ENCODE results near the gene SDR42E1. TPM values are rescaled to one million over a fixed set of nuclear protein-coding genes. Genes with fewer than 3 reads are reported as not detected.

SDR42E1 gene
- total and polyA plus RNA-seq, 2 of the 13 experiments (the other 11 are each of a cell fraction or from before 2014, with no cell fraction given) = 0.01 to 0.13 TPM

GRCh38 chr16:81975637-81976036 lies 35.6 kb downstream of the SDR42E1 start:
- CTCF ChIA-PET (ENCODE audit: low intra/inter-chr PET ratio, low total read pairs) = no interaction called here
- no peak for FAIRE-seq
- H3K79me2 ChIP-seq (ENCODE audit: insufficient read depth, low read length) = no peaks in the 10 kb centered on the region
- H3K4me1 ChIP-seq (ENCODE audit: insufficient read depth, low read length) = no peaks in the 10 kb centered on the region
- peaks cover 10% of the 10 kb centered on the region for H3K9me3 ChIP-seq (ENCODE audit: low read length)
- no peak overlapping the region for H3K27ac ChIP-seq (ENCODE audit: extremely low read length, insufficient read depth, low read length)
- no peak overlapping the region for H3K4me2 ChIP-seq (ENCODE audit: low read depth, low read length)
- no peak for DNase-seq (ENCODE audit: low spot score)
- in situ Hi-C loops (cut with HindIII; ENCODE audit: extremely low pct_ligation_motif_present, low pct_unique_long_range_greater_than_20kb) = no loop called here
- WGBS (ENCODE audit: low lambda C conversion rate) = 13% methylated on average over 1 of the region's 1 CpG
- intact Hi-C loops (cut with micrococcal nuclease; ENCODE audit: unreplicated experiment) = no loop called here
- POLR2A ChIA-PET = no interaction called here
- H2AFZ ChIP-seq (ENCODE audit: low read length) = no peak overlapping the region
- no peak overlapping the region for H3K9ac ChIP-seq (ENCODE audit: insufficient read depth, low read depth, low read length)
- BruUV-seq (replicated peaks) = no TSS peak
- no peaks in the 10 kb centered on the region for H3K36me3 ChIP-seq (replicated peaks in 1 of 2; ENCODE audit: control insufficient read depth in 1 of 2, insufficient read depth in 2 of 2, low read length in 2 of 2)
- TF ChIP-seq MTF2 (CRISPR knock-in tag; IDR thresholded peaks at IDR 0.05; ENCODE audit: borderline replicate concordance) (no peak), ZNF235 (CRISPR knock-in tag; IDR thresholded peaks at IDR 0.05; ENCODE audit: borderline replicate concordance) (no peak), ESRRA (CRISPR knock-in tag; IDR thresholded peaks at IDR 0.05; ENCODE audit: low read depth) (no peak), SMAD1 (CRISPR knock-in tag; IDR thresholded peaks at IDR 0.05; ENCODE audit: borderline replicate concordance, low read depth) (no peak), LCORL (IDR thresholded peaks at IDR 0.05) (no peak), LCORL (CRISPR knock-in tag; IDR thresholded peaks at IDR 0.05) (no peak), CERS6 (CRISPR knock-in tag; IDR thresholded peaks at IDR 0.05) (no peak), MIXL1 (CRISPR knock-in tag; IDR thresholded peaks at IDR 0.05) (no peak), PITX1 (CRISPR knock-in tag; IDR thresholded peaks at IDR 0.05) (no peak), SP2 (CRISPR knock-in tag; IDR thresholded peaks at IDR 0.05) (no peak), SRSF9 (IDR thresholded peaks at IDR 0.05; ENCODE audit: borderline replicate concordance, insufficient read depth, low read depth, low read length, poor library complexity, severe bottlenecking) (no peak), POLR2G (IDR thresholded peaks at IDR 0.05; ENCODE audit: low read depth, low read length) (no peak), ZBTB7B (CRISPR knock-in tag; IDR thresholded peaks at IDR 0.05) (no peak), BCL3 (CRISPR knock-in tag; IDR thresholded peaks at IDR 0.05) (no peak), ARNTL (CRISPR knock-in tag; IDR thresholded peaks at IDR 0.05) (no peak), ZBTB38 (CRISPR knock-in tag; IDR thresholded peaks at IDR 0.05) (no peak), MEIS2 (CRISPR knock-in tag; IDR thresholded peaks at IDR 0.05) (no peak), ZMAT5 (CRISPR knock-in tag; IDR thresholded peaks at IDR 0.05; ENCODE audit: borderline replicate concordance, low read depth) (no peak), ZNF501 (CRISPR knock-in tag; IDR thresholded peaks at IDR 0.05) (no peak), HNF4A (CRISPR knock-in tag; IDR thresholded peaks at IDR 0.05) (no peak)
- H4K20me1 ChIP-seq (ENCODE audit: insufficient read depth, low read length) = no peaks in the 10 kb centered on the region
- no peak overlapping the region for H3K4me3 ChIP-seq (replicated peaks in 1 of 3; ENCODE audit: insufficient read depth in 1 of 3, low read depth in 2 of 3, low read length in 3 of 3)
- no peaks in the 10 kb centered on the region for H3K27me3 ChIP-seq (ENCODE audit: control insufficient read depth in 1 of 2, insufficient read depth in 2 of 2, low read length in 2 of 2)
- ATAC-seq = no peak
